ENCODE measurements around the gene OPN1SW. TPM values are rescaled to one million over a fixed set of nuclear protein-coding genes. Genes with fewer than 3 reads are reported as not detected.

Gene OPN1SW
- total and polyA plus RNA-seq, 3 donors from 2014 or later, result not detected

GRCh38 chr7:128742206-128742605, 33.4 kb downstream of the OPN1SW start:
- TF ChIP-seq POLR2A (IDR thresholded peaks at IDR 0.05), result no peak
- TF ChIP-seq CTCF (IDR thresholded peaks at IDR 0.05), result no peak
- DNase-seq, result no peak
- H3K36me3 ChIP-seq (ENCODE audit: low read depth, missing control alignments), result no peaks in the 10 kb centered on the region
- no peaks in the 10 kb centered on the region for H3K9me3 ChIP-seq
- H3K4me3 ChIP-seq, result no peak overlapping the region
- H3K4me1 ChIP-seq, result peaks cover 24% of the 10 kb centered on the region
- intact Hi-C loops (cut with DNase I; ENCODE audit: low total_unique reads), result no loop called here
- 51 to 73% methylated on average over 4 of the region's 4 CpGs for WGBS, 2 donors
- no peak overlapping the region for H3K27ac ChIP-seq
- H3K27me3 ChIP-seq, result no peaks in the 10 kb centered on the region

- H3K27ac ChIP-seq, result peak overlapping the region in 1 of 2 donors; percentile 27
- TF ChIP-seq CTCF (IDR thresholded peaks at IDR 0.05) (no peak), POLR2A (IDR thresholded peaks at IDR 0.05) (no peak)
- no peaks in the 10 kb centered on the region for H3K36me3 ChIP-seq (ENCODE audit: low read depth, missing control alignments)
- H3K9me3 ChIP-seq, result no peaks in the 10 kb centered on the region
- H3K4me3 ChIP-seq, result no peak overlapping the region
- 47 to 62% methylated on average over 3 of the region's 3 CpGs for WGBS, 2 donors
- no peak for DNase-seq
- peaks cover 24% of the 10 kb centered on the region for H3K4me1 ChIP-seq
- intact Hi-C loops (cut with DNase I; ENCODE audit: low total_unique reads), result no loop called here
- no peaks in the 10 kb centered on the region for H3K27me3 ChIP-seq
These were observed 34.1 kb downstream of the OPN1SW start for GRCh38 chr7:128741491-128741890.

GRCh38 chr7:128740996-128741395, 34.6 kb downstream of the OPN1SW start:
- Histone ChIP-seq H3K27ac (peak overlapping the region in 1 of 2 donors; percentile 27), H3K4me3 (no peak overlapping the region), H3K36me3 (ENCODE audit: low read depth, missing control alignments) (no peaks in the 10 kb centered on the region), H3K27me3 (no peaks in the 10 kb centered on the region), H3K9me3 (no peaks in the 10 kb centered on the region), H3K4me1 (peaks cover 24% of the 10 kb centered on the region)
- peak; percentile 17 for DNase-seq
- no peak for TF ChIP-seq POLR2A (IDR thresholded peaks at IDR 0.05)
- no peak for TF ChIP-seq CTCF (IDR thresholded peaks at IDR 0.05)
- intact Hi-C loops (cut with DNase I; ENCODE audit: low total_unique reads), result no loop called here
- WGBS, 2 donors, result 41 to 42% methylated on average over 3 of the region's 3 CpGs

GRCh38 chr7:128739990-128740682, 35.5 kb downstream of the OPN1SW start:
- 3 to 4% methylated on average over 13 of the region's 13 CpGs for WGBS, 2 donors
- intact Hi-C loops (cut with DNase I; ENCODE audit: low total_unique reads), result no loop called here

More at GRCh38 chr7:128739990-128740682, 35.5 kb downstream of the OPN1SW start:
- no peaks in the 10 kb centered on the region for H3K36me3 ChIP-seq (ENCODE audit: low read depth, missing control alignments)
- peak overlapping the region; percentile 89 to 94 for H3K27ac ChIP-seq
- H3K4me3 ChIP-seq, result peak overlapping the region; percentile 96 to 98
- peaks cover 24% of the 10 kb centered on the region for H3K4me1 ChIP-seq
- no peaks in the 10 kb centered on the region for H3K9me3 ChIP-seq
- no peak for DNase-seq
- H3K27me3 ChIP-seq, result no peaks in the 10 kb centered on the region
- TF ChIP-seq POLR2A (IDR thresholded peaks at IDR 0.05), result no peak
- no peak for TF ChIP-seq CTCF (IDR thresholded peaks at IDR 0.05)

Data from testis (tissue), 3 donors.